ENCODE results near the gene VPS41. TPM values are rescaled to one million over a fixed set of nuclear protein-coding genes. Genes with fewer than 3 reads are reported as not detected.

VPS41 gene
- total RNA-seq, 1 experiment from 2014 or later = 92.3 TPM

GRCh38 chr7:38863601-38864291, 45.2 kb downstream of the VPS41 start:
- intact Hi-C loops (cut with micrococcal nuclease; ENCODE audit: unreplicated experiment) = loop anchor here (2.0 kb wide), 1 partner anchor 45 kb away; the partner anchor contains the start of gene VPS41
- Histone ChIP-seq H3K9me3 (ENCODE audit: insufficient read depth, low read depth) (no peaks in the 10 kb centered on the region), H4K20me1 (ENCODE audit: insufficient read depth) (no peaks in the 10 kb centered on the region), H3F3A (ENCODE audit: insufficient read depth, low read depth) (peaks cover 23% of the 10 kb centered on the region), H3K79me2 (ENCODE audit: low read depth) (no peaks in the 10 kb centered on the region), H3K27me3 (ENCODE audit: insufficient read depth, low read depth) (no peaks in the 10 kb centered on the region), H3K9me2 (ENCODE audit: insufficient read depth) (no peaks in the 10 kb centered on the region), H3K4me2 (peak overlapping the region; percentile 75), H3K36me3 (ENCODE audit: low read depth) (peaks cover 28% of the 10 kb centered on the region; the same call in 1 of the 2 replicates), H3K4me3 (peak overlapping the region; percentile 41), H2AFZ (peak overlapping the region; percentile 49; the same call in 1 of the 2 replicates), H3K27ac (peak overlapping the region; percentile 79), H3K4me1 (replicated peaks; ENCODE audit: insufficient read depth) (peaks cover 33% of the 10 kb centered on the region)
- no peak for TF ChIP-seq EZH2 (IDR thresholded peaks at IDR 0.05; ENCODE audit: low read depth)
- ChIA-PET POLR2A (ENCODE audit: unreplicated experiment) (interaction anchor here (0.6 kb wide), 1 partner anchor 363 kb away, joined by 9 read pairs; no protein-coding TSS in a partner anchor), CTCF (no interaction called here)
- peak; percentile 86 to 99 for DNase-seq
- no TSS peak for BruUV-seq (replicated peaks)

DNA sequence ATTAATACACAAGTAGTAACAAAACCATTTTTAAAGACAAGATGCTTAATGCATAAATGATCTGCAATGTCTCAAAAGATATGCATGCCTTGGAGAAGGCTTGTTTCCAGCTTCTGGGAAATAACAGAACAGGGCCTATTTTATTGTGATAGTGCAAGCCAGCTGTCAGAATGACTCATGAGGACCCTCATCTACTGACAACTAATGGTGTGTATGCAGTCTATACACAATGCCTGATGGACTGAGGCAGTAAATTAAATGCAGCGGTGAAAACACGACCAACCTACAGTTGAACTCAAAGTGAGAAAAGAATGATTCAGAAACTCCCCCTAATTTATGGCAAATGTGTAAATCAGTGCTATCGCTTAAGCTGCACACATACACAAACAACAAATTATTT, 46.3 kb downstream of the VPS41 start:
- Histone ChIP-seq H3K27me3 (ENCODE audit: insufficient read depth, low read depth) (no peaks in the 10 kb centered on the region), H3K27ac (no peak overlapping the region), H3K79me2 (ENCODE audit: low read depth) (no peaks in the 10 kb centered on the region), H3K4me3 (no peak overlapping the region), H3K9me3 (ENCODE audit: insufficient read depth, low read depth) (no peaks in the 10 kb centered on the region), H3K36me3 (ENCODE audit: low read depth) (peaks cover 28% of the 10 kb centered on the region; the same call in 1 of the 2 replicates), H4K20me1 (ENCODE audit: insufficient read depth) (no peaks in the 10 kb centered on the region), H2AFZ (no peak overlapping the region), H3F3A (ENCODE audit: insufficient read depth, low read depth) (peaks cover 23% of the 10 kb centered on the region), H3K9me2 (ENCODE audit: insufficient read depth) (no peaks in the 10 kb centered on the region), H3K4me2 (peak overlapping the region; percentile 75), H3K4me1 (replicated peaks; ENCODE audit: insufficient read depth) (peaks cover 33% of the 10 kb centered on the region)
- no TSS peak for BruUV-seq (replicated peaks)
- intact Hi-C loops (cut with micrococcal nuclease; ENCODE audit: unreplicated experiment) = loop anchor here (2.0 kb wide), 1 partner anchor 46 kb away; the partner anchor contains the start of gene VPS41
- POLR2A ChIA-PET (ENCODE audit: unreplicated experiment) = no interaction called here
- no peak for TF ChIP-seq EZH2 (IDR thresholded peaks at IDR 0.05; ENCODE audit: low read depth)
- TF ChIP-seq, protein P1, sequence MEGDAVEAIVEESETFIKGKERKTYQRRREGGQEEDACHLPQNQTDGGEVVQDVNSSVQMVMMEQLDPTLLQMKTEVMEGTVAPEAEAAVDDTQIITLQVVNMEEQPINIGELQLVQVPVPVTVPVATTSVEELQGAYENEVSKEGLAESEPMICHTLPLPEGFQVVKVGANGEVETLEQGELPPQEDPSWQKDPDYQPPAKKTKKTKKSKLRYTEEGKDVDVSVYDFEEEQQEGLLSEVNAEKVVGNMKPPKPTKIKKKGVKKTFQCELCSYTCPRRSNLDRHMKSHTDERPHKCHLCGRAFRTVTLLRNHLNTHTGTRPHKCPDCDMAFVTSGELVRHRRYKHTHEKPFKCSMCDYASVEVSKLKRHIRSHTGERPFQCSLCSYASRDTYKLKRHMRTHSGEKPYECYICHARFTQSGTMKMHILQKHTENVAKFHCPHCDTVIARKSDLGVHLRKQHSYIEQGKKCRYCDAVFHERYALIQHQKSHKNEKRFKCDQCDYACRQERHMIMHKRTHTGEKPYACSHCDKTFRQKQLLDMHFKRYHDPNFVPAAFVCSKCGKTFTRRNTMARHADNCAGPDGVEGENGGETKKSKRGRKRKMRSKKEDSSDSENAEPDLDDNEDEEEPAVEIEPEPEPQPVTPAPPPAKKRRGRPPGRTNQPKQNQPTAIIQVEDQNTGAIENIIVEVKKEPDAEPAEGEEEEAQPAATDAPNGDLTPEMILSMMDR (conservative IDR thresholded peaks at IDR 0.05) = no peak
- CTCF ChIA-PET = no interaction called here
- no peak for DNase-seq

DNA sequence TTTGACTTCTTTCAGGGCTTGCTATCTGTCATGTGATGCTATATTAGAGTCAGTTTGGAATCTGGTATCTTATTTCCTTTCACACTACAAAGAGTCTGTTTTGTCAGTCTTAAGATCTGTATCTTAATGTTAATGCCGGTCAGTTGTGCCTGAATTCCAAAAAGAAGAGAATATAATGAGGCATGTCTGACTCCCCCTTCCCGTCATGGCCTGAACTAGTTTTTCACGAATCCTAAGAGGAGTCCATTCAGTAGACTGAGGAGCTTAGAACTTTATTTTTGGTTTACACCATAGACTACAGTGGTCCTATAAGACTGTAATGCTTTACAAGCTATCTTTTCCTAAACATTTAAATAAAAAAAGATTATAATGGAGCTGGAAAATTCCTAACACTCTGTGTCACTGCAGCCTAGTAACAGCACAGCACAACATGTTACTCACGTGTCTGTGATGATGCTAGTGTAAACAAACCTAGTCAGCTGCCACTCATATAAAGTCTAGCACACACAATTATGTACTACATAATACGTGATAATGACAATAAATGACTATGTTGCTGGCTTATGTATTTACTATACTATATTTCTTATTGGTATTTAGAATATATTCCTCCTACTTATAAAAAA, 50.6 kb downstream of the VPS41 start:
- TF ChIP-seq EZH2 (IDR thresholded peaks at IDR 0.05; ENCODE audit: low read depth) = no peak
- TF ChIP-seq, protein P1 (conservative IDR thresholded peaks at IDR 0.05) = no peak
- BruUV-seq (replicated peaks) = no TSS peak
- H3K36me3 ChIP-seq (ENCODE audit: low read depth) = peaks cover 16% of the 10 kb centered on the region; the same call in 1 of the 2 replicates
- H3K4me1 ChIP-seq (replicated peaks; ENCODE audit: insufficient read depth) = peaks cover 9% of the 10 kb centered on the region
- H4K20me1 ChIP-seq (ENCODE audit: insufficient read depth) = no peaks in the 10 kb centered on the region
- H3K79me2 ChIP-seq (ENCODE audit: low read depth) = no peaks in the 10 kb centered on the region
- H3K27ac ChIP-seq = no peak overlapping the region
- CTCF ChIA-PET = no interaction called here
- H3K9me2 ChIP-seq (ENCODE audit: insufficient read depth) = no peaks in the 10 kb centered on the region
- H3K27me3 ChIP-seq (ENCODE audit: insufficient read depth, low read depth) = no peaks in the 10 kb centered on the region
- H3F3A ChIP-seq (ENCODE audit: insufficient read depth, low read depth) = peaks cover 6% of the 10 kb centered on the region
- H3K4me2 ChIP-seq = no peak overlapping the region
- H3K4me3 ChIP-seq = no peak overlapping the region
- no peak overlapping the region for H2AFZ ChIP-seq
- peak in 1 of 2 experiments; percentile 7 for DNase-seq
- intact Hi-C loops (cut with micrococcal nuclease; ENCODE audit: unreplicated experiment) = no loop called here
- POLR2A ChIA-PET (ENCODE audit: unreplicated experiment) = interaction anchor here (0.7 kb wide), 1 partner anchor 12 kb away, joined by 6 read pairs; no protein-coding TSS in a partner anchor
- H3K9me3 ChIP-seq (ENCODE audit: insufficient read depth, low read depth) = no peaks in the 10 kb centered on the region

Data from PC-9 (cell line).